KBM-7 (cell line): ENCODE data around the gene FOXO3.
"Not testable (repeated sequence)": the region's sequence is repeated elsewhere in the genome, so short reads cannot be mapped to it uniquely, and the experiment has no call there.

Experiments used
- DNase-seq: peaks from one replicate; pipeline ENCODE4 v3.0.0-alpha.2; 2015
- in situ Hi-C: fragments of 300-500 bp; cut with MboI; formaldehyde crosslinking; loops from 2 replicates; pipeline ENCODE4 v1.14.3; 2020; ENCODE audit warnings: low sequenced_read_pairs, low pct_unique_long_range_greater_than_20kb, mixed read lengths

FOXO3 gene

DNA sequence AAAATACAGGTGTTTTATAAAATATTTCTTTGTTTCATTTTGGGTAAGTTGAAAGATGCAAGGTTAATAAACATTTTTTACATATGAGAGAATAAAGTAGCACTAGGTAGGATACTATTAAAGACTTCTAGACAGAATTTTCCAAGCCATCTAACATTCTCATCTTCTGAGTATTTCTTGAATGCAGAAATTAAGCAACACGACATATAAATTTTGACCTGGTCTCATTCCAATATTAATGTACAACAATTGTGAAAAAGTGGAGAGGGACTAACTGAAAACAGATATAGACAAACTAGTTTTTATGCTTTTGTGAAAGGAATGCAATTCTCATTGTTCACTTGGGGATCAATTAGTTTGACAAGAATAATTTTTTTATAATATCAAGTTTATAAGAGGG lies 11.5 kb upstream of the FOXO3 start:
- in situ Hi-C loops, result loop anchor here (10.0 to 25.0 kb wide), 2 partner anchors 516 to 838 kb away; partner anchors contain the start of gene CD164
- no peak for DNase-seq

DNA sequence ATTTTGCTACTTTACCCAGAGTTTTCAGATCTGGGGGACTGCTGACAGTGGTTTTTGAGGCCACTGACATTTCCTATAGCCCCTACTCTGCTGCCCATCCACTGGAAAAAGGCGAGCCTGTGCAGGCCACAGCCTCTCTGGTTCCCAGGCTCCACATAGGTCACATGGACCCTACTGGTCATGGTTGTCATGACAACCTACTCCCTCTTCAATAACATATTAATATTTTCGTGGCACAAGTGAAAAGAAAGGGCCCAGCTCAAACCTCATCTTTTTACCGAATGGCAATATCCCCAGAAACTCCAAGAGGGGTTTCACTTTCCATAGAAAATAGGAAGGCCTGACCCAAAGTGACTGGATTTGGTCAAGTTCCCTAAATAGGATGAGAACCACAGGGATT lies 11.0 kb upstream of the FOXO3 start:
- DNase-seq, result no peak
- in situ Hi-C loops, result loop anchor here (10.0 to 25.0 kb wide), 3 partner anchors 238 to 838 kb away; partner anchors contain the start of gene CD164

- in situ Hi-C loops, result loop anchor here (25.0 kb wide), 1 partner anchor 237 kb away; no protein-coding TSS in a partner anchor
- no peak for DNase-seq
Observed at GRCh38 chr6:108550256-108550655, 10.5 kb upstream of the FOXO3 start.

DNA sequence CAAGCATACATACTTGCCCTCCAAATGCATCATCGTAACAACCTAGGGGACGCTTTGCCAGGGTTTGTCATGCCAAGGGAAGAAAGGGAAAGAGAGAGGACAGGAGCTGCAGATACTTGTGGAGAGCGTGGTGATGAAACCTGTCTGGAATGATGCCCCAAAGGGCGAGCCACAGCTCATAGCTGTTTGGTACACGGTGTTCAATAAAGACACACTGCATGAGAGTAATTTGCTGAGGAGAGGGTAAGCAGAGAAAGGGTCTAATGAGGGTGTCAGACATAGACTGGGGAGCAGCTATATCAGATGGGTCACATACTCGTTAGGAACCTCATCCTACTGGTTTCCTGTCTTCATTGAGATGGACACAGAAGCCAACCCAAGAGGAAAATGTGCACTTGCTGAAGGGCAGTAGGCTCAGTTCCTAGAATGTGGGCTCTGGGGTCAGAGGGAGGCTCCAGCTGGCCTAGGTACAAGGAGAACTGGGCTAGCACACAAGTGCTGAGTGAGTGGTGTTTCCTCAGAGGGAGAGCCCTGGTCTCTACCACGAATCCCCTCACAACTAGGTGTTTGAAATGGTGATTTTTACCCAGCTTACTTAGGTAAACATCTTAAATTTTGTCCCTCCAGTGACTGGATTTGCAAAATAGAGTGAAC lies 5.2 kb upstream of the FOXO3 start:
- in situ Hi-C loops, result loop anchor here (25.0 kb wide), 1 partner anchor 232 kb away; no protein-coding TSS in a partner anchor
- no peak for DNase-seq

- no peak for DNase-seq
- in situ Hi-C loops, result loop anchor here (25.0 kb wide), 1 partner anchor 231 kb away; no protein-coding TSS in a partner anchor
Observed at GRCh38 chr6:108556250-108556649, 4.5 kb upstream of the FOXO3 start.

- in situ Hi-C loops, result loop anchor here (25.0 kb wide), 1 partner anchor 230 kb away; no protein-coding TSS in a partner anchor
- DNase-seq, result no peak
Observed at GRCh38 chr6:108556866-108557493, 3.7 kb upstream of the FOXO3 start.

DNA sequence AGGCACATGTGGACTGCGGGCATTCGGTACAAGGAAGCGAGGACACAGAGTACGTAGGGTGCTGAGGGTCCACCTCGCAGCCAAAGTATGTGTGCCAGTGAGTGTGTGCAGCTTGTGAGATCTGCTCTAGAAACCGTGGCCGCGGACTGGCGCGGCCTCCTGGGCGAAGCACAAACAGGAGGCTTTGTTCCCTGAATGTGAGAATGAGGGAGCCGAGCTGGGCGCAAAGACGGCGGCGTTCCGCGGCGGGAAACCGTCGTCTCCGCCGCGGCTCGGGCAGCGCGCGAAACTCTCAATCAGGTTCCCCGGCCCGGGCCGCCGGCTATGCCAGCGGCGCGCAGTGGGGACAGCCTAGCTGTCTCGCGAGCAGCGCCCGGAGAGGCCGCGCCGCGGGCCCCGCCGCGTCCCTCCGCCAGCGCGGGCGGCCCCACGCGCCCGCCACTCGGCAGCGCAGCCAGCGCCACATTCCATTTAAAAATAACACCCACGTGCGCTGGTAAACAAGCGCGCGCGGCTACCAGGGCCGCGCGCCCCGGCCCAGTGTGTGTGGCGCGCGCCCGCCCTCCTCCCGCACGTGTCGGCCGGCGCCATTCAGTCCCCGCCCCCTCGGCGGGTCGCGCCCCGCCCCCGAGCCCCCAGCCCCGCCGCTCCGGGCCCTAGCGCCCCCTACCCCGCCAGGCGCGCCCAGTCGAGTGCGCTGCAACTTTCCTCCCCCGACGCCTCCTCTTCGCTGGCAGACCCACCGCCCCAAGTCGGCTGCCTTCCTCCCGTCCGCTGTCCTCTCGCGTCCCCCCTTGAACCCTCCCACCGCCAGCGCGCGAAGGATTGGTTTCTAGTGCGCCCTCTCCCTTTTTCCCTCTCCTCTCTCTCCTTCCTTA lies 3.0 kb upstream of the FOXO3 start:
- DNase-seq, result peak; percentile 52
- in situ Hi-C loops, result loop anchor here (25.0 kb wide), 1 partner anchor 230 kb away; no protein-coding TSS in a partner anchor

DNA sequence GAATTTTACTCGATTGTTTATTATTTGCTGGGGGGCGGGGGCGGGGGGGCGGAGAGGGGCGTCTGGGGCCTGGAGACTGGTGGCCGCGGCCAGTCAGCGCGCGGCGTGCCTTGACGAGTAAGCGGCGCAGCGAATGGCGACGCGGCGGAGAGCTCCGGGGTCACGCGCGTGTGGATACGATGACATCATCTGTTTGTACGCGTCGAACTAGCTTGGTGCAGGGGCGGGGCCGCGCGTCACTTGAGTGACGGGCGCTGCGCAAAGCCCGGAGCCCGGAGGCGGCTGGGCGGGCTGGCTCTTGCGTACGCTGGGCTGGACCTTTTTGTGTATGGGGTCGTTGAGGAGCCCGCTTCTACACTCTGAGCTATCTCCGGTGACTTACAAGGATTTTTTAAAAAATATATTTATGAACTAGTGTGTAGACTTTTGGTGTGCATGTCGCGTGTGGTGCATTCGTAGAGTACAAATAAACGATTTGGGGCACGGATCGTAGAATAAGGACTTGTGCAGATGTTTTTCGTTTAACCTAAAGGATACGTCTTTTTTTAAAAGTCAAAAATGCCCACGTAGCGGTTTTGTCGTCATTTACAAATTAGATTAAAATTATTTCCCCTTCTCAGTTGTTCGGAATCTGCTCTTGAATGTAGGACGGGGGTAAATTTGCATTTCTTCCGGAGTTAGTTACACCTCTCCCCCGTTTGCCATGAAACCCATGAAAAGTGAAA lies 2.2 kb upstream of the FOXO3 start:
- DNase-seq, result peak; percentile 97
- in situ Hi-C loops, result loop anchor here (25.0 kb wide), 1 partner anchor 229 kb away; no protein-coding TSS in a partner anchor

DNA sequence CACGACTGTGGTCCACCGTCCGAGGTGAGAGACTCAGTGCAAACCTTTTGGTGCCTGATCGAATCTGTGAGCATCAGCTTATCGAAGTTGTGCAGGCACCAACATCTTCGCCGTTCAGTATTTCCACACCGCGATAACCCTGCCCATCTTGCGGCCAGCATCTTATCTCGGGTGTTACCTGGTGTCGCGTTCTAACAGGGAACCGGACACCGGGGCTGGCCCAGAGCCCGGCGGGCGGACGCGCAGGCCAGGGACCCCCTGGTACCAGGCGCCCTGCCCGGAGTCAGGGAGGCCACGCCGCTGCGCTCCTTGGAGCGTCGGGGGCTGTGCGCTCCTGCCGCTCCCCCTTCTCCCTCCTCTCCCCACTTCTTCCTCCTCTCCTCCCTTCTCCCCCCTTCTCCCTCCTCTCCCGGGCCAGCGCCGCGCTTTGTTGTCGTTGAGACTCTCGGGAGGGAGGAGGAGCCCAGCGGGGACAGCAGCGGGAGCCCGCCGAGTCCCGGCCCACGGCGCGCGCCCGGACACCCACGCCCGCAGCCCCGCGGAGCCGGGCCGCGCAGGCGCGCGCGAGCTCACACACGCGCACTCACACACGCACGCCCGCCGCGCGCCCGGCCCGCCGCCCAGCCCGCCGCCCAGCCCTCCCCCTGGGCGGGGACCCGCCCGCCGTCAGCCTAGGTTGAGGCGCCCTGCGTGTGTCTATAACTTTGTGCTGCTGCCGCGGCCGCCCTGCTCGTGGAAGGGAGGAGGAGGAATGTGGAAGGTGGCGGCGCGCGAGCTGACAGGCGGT lies 1.4 kb upstream of the FOXO3 start:
- in situ Hi-C loops, result loop anchor here (25.0 kb wide), 1 partner anchor 228 kb away; no protein-coding TSS in a partner anchor

DNA sequence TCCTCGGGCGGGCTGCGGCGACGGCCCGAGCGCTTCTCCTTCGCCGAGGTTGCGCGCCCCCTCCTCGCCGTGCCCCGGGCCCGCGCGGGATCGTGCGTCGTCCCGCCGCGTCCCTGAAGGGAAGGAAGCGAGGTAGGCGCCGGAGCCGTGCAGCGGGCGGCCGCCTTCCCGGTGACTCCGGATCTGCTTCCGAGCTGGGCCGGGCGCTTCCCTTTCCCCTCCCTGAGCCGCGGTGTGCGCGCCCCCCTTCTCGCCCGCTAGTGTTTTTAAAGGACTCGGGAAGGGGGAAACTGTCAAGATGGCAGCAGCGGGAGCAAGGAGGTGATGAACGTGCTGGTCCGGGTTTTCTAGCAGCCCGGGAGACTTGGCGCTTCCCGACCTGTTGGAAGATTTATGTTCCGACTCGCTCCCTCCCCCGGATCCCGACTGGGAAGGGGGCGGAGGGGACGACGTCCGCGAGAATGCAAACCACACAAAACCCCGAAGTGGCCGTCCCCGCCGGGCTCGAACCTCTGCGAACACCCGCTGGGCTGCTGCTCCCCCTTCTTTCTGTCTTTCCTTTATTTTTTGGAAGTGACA lies 744 bp upstream of the FOXO3 start:
- in situ Hi-C loops, result loop anchor here (25.0 kb wide), 1 partner anchor 227 kb away; no protein-coding TSS in a partner anchor
- no peak for DNase-seq

More for the DNA sequence above, 1.4 kb upstream of the FOXO3 start:
- peak; percentile 84 for DNase-seq

- not testable (repeated sequence) for DNase-seq
- in situ Hi-C loops, result loop anchor here (25.0 kb wide), 1 partner anchor 226 kb away; no protein-coding TSS in a partner anchor
Observed at GRCh38 chr6:108561309-108561647, 561 bp downstream of the FOXO3 start.

GRCh38 chr6:108561742-108562502 lies 1.2 kb downstream of the FOXO3 start:
- no peak for DNase-seq

GRCh38 chr6:108562503-108562993 lies 1.8 kb downstream of the FOXO3 start:
- peak; percentile 90 for DNase-seq
- in situ Hi-C loops, result loop anchor here (25.0 kb wide), 1 partner anchor 225 kb away; no protein-coding TSS in a partner anchor

More at GRCh38 chr6:108561742-108562502, 1.2 kb downstream of the FOXO3 start:
- in situ Hi-C loops, result loop anchor here (25.0 kb wide), 1 partner anchor 225 kb away; no protein-coding TSS in a partner anchor

- in situ Hi-C loops, result loop anchor here (25.0 kb wide), 1 partner anchor 224 kb away; no protein-coding TSS in a partner anchor
- no peak for DNase-seq
Observed at GRCh38 chr6:108563292-108563691, 2.6 kb downstream of the FOXO3 start.

- in situ Hi-C loops, result loop anchor here (25.0 kb wide), 1 partner anchor 223 kb away; no protein-coding TSS in a partner anchor
- no peak for DNase-seq
Observed at GRCh38 chr6:108564178-108564577, 3.5 kb downstream of the FOXO3 start.

- peak; percentile 88 for DNase-seq
- in situ Hi-C loops, result loop anchor here (25.0 kb wide), 1 partner anchor 222 kb away; no protein-coding TSS in a partner anchor
Observed at GRCh38 chr6:108565091-108565766, 4.5 kb downstream of the FOXO3 start.
